Cardiac fibroblast (primary cell): ENCODE results near the gene CCNA2.
A peak's percentile ranks its signal among the peaks of the same experiment; 100 is the strongest.

Experiments
- DNase-seq, 2 donors: peaks; one replicate each; pipeline versions ENCODE4 v3.0.0 to v3.0.0-alpha.2; 2010; ENCODE audit warnings: low read depth in 2 of 2
- H3K4me3 ChIP-seq, 2 donors: replicated peaks in 1 of 2; 1 replicate in 1 of 2; 2 replicates in 1 of 2; pipeline ENCODE4 v1.5.1; 2011; ENCODE audit warnings: low read depth in 2 of 2, low read length in 2 of 2, mild to moderate bottlenecking in 2 of 2, moderate library complexity in 1 of 2
- TF ChIP-seq, protein P1 (sequence below): IDR thresholded peaks from one replicate; pipeline ENCODE4 v1.5.1; 2011; ENCODE audit warnings: low read depth, mild to moderate bottlenecking, low read length, inconsistent platforms

The CCNA2 gene

DNA sequence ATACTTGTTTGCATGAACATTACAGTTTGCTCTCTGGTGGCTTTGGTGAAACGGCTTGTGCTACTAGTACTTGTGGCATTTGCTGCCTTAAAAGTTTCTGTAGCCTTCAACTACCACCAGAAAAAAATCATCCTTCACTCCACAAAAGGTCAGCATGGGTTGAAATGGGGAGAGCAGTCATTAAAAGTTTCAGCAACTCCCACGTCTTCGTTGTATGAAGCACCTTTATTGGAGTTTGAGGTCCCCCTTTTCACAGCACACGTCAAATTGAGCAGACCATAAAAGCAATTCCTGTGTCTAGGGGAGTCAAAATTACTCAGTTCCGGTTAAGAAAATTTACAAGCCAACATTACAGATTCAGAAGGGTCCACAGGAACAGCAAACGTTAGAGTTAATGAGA is 23.0 kb upstream of the CCNA2 start:
- DNase-seq, result no peak
- TF ChIP-seq, protein P1, sequence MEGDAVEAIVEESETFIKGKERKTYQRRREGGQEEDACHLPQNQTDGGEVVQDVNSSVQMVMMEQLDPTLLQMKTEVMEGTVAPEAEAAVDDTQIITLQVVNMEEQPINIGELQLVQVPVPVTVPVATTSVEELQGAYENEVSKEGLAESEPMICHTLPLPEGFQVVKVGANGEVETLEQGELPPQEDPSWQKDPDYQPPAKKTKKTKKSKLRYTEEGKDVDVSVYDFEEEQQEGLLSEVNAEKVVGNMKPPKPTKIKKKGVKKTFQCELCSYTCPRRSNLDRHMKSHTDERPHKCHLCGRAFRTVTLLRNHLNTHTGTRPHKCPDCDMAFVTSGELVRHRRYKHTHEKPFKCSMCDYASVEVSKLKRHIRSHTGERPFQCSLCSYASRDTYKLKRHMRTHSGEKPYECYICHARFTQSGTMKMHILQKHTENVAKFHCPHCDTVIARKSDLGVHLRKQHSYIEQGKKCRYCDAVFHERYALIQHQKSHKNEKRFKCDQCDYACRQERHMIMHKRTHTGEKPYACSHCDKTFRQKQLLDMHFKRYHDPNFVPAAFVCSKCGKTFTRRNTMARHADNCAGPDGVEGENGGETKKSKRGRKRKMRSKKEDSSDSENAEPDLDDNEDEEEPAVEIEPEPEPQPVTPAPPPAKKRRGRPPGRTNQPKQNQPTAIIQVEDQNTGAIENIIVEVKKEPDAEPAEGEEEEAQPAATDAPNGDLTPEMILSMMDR, result no peak

DNA sequence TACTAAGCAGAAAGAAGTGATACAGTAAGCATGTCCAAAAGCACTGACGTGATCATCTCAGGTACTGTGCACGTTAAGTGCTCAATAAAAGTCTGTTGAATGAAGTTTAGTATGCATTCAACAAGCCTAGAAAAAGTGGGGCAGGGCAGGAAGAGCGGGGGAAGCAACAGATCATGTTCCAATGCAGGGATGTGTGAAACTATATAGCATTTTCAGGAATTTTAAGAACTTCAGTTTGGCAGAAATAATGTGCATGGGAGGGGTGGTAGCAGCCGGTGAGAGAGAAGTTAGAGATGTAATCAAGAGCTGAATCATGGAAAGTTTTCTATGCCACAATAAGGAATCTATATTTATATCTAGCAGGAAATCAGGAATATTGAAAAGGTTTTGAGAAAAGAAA is 19.2 kb upstream of the CCNA2 start:
- no peak for DNase-seq
- TF ChIP-seq, protein P1, result no peak
- no peak overlapping the region for H3K4me3 ChIP-seq

More for the DNA sequence above, 23.0 kb upstream of the CCNA2 start:
- H3K4me3 ChIP-seq, result no peak overlapping the region

DNA sequence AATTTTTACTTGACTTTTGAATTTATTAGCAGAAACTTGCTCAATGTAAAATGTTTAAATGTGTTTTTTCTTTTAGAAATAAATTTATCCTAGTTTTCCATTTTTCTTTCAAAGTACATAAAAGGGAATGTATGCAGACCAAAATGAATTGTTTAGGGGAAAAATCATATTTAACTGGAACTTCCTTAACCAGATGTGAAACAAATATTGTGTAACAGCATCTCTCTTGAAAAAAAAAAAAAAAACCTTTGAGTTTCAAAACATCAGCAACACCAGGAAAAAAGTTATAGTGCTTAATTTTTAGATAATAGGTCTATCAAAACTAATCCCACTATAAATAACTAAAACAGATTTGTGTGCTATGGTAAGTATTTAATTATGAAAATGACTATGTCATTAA is 14.5 kb upstream of the CCNA2 start:
- TF ChIP-seq, protein P1, result no peak
- no peak overlapping the region for H3K4me3 ChIP-seq
- DNase-seq, result no peak

DNA sequence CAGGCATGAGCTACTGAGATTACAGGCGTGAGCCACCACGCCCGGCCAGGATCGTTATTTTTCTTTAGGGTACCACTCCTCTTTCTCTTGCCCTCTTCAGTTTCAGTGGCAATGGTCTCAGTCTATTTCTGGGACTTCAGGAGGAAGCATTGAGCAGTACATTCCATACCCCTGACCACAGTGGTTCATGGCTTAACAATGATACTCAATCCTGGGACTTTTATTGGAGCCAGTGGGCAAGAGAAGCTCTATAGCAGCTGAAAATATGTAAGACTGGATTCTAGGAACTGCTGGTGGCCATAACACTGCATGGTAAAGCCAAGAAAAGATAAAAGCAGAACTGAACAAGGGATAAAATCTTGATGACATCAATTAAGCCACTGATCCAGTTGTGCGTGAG is 5.8 kb upstream of the CCNA2 start:
- H3K4me3 ChIP-seq, result no peak overlapping the region
- TF ChIP-seq, protein P1, result no peak
- DNase-seq, result no peak

DNA sequence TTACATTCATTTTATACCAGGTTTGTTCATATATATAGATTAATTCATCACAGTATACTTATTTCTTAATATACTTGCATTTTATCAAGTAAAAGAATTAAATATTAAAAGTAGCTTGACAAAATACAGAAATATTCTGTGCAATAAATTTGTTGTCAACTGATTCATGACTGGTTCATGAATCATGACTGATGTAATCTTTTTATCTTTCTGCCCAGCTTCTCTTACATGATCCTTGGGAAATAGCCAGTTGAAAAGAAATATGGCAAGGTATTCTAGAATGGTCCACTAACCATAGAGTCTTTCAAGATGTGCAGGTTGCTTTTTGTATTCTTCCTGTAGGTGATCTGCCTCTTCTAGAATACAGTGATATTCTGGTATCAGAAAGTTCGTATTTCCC is 4.2 kb upstream of the CCNA2 start:
- H3K4me3 ChIP-seq, result no peak overlapping the region
- TF ChIP-seq, protein P1, result no peak
- DNase-seq, result peak; percentile 8 to 58

DNA sequence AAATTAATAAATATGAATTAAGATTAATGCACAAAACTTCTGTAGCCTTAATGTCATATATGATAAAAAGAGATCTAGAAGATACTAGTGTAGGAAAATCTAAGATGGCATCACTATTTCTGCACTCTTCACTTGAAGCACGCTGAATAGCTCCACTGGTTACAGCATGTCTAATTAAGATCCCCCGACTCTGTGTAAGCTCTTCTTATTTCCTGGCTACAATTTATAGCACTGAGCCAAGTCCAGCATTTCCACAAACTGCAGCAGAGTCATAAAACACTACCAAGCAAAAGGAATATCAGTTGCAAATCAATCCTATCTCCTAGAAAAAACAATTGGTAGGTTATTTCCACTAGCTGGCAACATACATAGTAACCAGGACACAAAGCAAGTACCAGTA is 1.3 kb upstream of the CCNA2 start:
- TF ChIP-seq, protein P1, result no peak
- DNase-seq, result no peak
- no peak overlapping the region for H3K4me3 ChIP-seq

DNA sequence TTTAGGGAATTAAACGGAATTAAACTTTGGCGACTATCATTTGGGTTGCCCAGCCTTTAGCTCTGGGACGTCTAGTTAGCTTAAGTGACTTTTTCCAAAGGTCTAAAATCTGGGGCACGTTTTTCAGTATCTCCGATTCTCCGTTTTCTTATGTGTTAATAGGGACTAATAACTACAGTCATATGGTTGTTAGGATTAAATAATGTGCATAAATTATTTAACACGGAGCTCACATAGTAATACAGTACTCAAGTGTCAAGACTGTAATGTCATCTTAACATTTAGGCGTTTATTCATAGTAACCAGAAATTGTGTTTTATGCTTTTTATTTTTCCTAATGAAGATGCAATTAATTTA is 466 bp upstream of the CCNA2 start:
- TF ChIP-seq, protein P1, result no peak
- no peak for DNase-seq
- H3K4me3 ChIP-seq, result peak overlapping the region; percentile 81
